Lower leg skin (tissue), 4 donors: Measurements from ENCODE around the gene MMP11. TPM values are rescaled to one million over a fixed set of nuclear protein-coding genes. Genes with fewer than 3 reads are reported as not detected.

ENCODE experiments used
- DNase-seq, 2 donors: peaks; one replicate each; pipeline ENCODE4 v3.0.0-alpha.2; 2019; ENCODE audit warnings: low spot score in 2 of 2
- H3K4me3 ChIP-seq: fragments of 200-600 bp; sonication (generic); 2 replicates; pipeline ENCODE4 v1.5.1; 2017; ENCODE audit warnings: mild to moderate bottlenecking, low read depth; ENCODE audit not compliant: poor library complexity, severe bottlenecking
- POLR2A ChIP-seq, 2 donors: fragments of 450-650 bp; IDR thresholded peaks; one replicate each; pipeline ENCODE4 v1.6.1; 2016 to 2017; ENCODE audit warnings: antibody characterized with exemption in 2 of 2, mild to moderate bottlenecking in 1 of 2, moderate library complexity in 1 of 2
- WGBS, 2 donors: methylation state at CpG; one replicate each; pipeline ENCODE4 v1.1.5; 2018; 5-methylcytosine and 5-hydroxymethylcytosine counted together
- intact Hi-C: fragments of 100-400 bp; cut with DNase I; formaldehyde crosslinking; loops from one replicate; pipeline ENCODE4 v1.15.0; 2023; ENCODE audit warnings: low total_unique reads
- total RNA-seq, 4 donors: library from RNA; depleted of rRNA; stranded (reverse); fragments of >200 nt; gene quantifications; one replicate each; pipeline ENCODE4 v1.1.0, GENCODE V29; 2016
- TF ChIP-seq, protein P1 (sequence below), 3 donors: fragments of 450-650 bp; IDR thresholded peaks; one replicate each; pipeline ENCODE4 v1.5.1; 2016; ENCODE audit warnings: antibody characterized with exemption in 3 of 3, mild to moderate bottlenecking in 3 of 3, moderate library complexity in 2 of 3

The MMP11 gene
- total RNA-seq, 4 donors from 2014 or later, result 0.51 to 2.7 (median 1.9) TPM

DNA sequence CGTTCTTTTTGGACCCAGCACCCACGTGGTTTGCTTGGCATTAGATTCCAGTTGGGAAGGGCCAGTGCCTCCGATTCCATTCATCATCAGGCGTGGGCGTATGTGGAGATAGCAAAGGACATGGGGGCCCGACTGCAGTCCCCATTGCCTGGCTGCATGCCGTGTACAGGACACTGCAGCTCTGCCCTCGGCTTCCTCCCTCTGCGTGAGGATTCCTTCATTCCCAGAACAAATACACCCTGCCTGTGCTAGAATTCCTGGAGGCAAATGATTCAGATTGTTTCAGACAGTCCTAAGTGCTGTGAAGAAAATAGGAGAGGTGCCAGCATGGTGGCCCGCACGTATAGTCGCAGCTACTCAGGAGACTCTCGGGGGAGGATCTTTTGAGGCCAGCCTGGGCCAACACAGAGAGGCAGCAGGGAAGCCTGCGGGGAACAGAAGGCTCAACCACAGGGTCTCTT is 50.7 kb downstream of the MMP11 start:
- H3K4me3 ChIP-seq, result no peak overlapping the region
- TF ChIP-seq, protein P1, sequence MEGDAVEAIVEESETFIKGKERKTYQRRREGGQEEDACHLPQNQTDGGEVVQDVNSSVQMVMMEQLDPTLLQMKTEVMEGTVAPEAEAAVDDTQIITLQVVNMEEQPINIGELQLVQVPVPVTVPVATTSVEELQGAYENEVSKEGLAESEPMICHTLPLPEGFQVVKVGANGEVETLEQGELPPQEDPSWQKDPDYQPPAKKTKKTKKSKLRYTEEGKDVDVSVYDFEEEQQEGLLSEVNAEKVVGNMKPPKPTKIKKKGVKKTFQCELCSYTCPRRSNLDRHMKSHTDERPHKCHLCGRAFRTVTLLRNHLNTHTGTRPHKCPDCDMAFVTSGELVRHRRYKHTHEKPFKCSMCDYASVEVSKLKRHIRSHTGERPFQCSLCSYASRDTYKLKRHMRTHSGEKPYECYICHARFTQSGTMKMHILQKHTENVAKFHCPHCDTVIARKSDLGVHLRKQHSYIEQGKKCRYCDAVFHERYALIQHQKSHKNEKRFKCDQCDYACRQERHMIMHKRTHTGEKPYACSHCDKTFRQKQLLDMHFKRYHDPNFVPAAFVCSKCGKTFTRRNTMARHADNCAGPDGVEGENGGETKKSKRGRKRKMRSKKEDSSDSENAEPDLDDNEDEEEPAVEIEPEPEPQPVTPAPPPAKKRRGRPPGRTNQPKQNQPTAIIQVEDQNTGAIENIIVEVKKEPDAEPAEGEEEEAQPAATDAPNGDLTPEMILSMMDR (IDR thresholded peaks at IDR 0.05), result no peak
- TF ChIP-seq POLR2A (IDR thresholded peaks at IDR 0.05), result no peak
- intact Hi-C loops, result no loop called here
- no peak for DNase-seq
- 84 to 86% methylated on average over 14 of the region's 14 CpGs for whole genome bisulfite sequencing, 2 donors

DNA sequence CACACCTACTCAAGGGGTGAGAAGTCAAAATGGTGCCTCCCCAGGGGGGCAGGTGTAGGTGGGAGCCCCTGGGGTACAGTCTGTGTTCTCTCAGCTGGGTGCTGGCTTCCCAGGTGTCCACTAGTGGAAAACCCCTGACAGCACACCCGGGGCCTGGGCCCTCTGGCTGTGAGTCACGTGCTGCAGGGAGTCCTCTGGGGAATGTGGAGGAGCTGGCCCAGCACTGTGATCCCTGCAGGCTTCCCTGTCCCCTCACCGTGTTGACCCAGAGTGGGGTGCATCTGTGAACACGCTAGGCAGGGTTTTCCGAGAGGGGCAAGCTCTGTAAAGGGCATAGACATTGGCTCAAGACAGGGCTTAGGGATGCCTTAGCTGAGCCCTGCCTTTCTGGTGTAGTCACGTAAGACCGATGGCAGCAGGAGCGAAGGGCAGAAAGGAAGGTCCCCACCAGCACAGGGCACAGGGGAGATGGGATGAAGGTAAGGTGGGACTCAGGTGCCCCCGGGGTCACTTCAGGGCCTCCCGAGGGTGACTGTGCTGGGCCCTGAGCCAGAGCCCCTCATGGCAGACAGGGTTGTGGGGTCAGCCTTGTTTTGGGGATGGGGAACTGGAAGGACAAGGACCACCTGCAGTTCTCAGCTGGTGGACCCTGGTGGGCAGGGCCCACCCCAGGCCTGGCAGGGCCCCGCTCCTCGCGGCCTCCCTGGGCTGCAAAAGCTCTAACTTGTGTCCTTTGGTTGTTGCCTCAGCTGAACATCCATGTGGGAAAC is 52.0 kb downstream of the MMP11 start:
- no peak for TF ChIP-seq POLR2A (IDR thresholded peaks at IDR 0.05)
- TF ChIP-seq, protein P1 (IDR thresholded peaks at IDR 0.05), result no peak
- WGBS, 2 donors, result 80 to 90% methylated on average over 13 of the region's 13 CpGs
- intact Hi-C loops, result no loop called here

DNA sequence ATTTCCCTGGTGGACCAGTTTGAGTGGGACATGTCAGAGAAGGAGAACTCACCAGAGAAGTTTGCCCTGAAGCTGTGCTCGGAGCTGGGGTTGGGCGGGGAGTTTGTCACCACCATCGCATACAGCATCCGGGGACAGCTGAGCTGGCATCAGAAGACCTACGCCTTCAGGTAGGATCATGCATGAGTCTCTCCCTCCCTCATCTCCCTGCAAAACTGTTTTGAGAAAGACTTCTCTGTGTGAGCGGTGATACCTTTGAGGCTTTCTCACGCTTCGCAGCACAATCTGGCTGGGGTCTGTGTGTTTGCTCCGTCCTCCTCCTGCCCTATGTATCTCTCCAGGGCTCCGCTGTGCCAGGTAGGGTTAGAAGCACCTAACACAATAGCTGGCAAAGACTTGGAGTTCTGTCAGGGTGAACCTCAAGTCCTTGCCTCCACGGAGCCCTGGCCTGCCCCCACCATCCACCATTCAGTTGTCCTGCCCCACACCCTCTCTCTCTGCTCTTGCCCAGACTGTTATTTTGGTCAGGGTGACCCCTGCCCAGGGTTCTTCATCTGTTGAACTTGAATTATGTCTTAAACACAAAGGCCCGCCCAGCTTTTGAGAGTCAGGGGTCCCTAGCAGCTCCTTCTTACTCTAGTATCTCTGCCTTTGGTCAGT is 52.7 kb downstream of the MMP11 start:
- no peak overlapping the region for H3K4me3 ChIP-seq
- no peak for DNase-seq
- TF ChIP-seq, protein P1 (IDR thresholded peaks at IDR 0.05), result no peak
- TF ChIP-seq POLR2A (IDR thresholded peaks at IDR 0.05), result no peak
- 89 to 93% methylated on average over 12 of the region's 12 CpGs for WGBS, 2 donors
- intact Hi-C loops, result no loop called here

More for the DNA sequence above, 52.0 kb downstream of the MMP11 start:
- DNase-seq, result no peak
- H3K4me3 ChIP-seq, result no peak overlapping the region

DNA sequence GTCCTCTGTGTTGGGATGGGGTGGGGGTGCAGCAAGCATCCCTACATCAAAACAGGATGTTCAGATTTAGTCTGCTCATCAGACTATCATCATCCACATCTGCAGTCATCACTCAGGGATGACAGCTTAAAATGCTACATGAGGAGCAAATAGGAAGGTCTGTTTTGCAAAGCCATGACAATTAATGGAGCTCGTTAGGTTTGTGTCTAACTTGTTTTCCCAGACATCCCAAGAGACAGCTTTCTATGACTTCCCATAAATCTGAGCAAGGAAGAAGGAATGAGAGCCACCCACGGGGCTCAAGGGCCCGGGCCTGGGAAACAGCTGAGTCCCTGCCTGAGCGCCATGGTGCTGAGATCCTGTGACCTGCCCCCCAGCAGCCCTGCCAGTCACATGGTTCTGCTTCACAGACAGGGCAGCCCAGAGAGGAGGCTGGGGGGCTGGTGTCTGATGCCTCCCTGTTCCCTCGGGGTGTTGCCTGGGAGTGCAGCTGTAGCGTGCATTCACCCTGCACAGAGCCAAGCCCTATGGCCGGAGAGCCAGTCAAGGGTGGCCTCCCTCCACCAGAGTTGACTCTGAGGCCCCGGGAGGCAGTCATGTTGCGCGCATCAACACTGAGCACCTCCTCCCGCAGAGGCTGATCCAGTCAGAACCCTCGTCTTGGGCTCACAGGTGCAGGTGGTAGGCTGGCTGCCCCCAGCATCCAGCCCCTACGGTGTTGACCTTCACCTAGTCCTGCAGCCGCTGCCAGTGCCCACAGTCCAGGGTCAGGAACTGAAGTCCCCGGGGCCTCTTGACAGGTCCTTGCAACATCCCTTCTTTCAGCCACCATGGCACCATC is 54.1 kb downstream of the MMP11 start:
- 67 to 70% methylated on average over 10 to 11 of the region's 15 CpGs for WGBS, 2 donors
- intact Hi-C loops, result no loop called here
- no peak for TF ChIP-seq POLR2A (IDR thresholded peaks at IDR 0.05)
- TF ChIP-seq, protein P1 (IDR thresholded peaks at IDR 0.05), result no peak
- no peak overlapping the region for H3K4me3 ChIP-seq
- DNase-seq, result no peak

DNA sequence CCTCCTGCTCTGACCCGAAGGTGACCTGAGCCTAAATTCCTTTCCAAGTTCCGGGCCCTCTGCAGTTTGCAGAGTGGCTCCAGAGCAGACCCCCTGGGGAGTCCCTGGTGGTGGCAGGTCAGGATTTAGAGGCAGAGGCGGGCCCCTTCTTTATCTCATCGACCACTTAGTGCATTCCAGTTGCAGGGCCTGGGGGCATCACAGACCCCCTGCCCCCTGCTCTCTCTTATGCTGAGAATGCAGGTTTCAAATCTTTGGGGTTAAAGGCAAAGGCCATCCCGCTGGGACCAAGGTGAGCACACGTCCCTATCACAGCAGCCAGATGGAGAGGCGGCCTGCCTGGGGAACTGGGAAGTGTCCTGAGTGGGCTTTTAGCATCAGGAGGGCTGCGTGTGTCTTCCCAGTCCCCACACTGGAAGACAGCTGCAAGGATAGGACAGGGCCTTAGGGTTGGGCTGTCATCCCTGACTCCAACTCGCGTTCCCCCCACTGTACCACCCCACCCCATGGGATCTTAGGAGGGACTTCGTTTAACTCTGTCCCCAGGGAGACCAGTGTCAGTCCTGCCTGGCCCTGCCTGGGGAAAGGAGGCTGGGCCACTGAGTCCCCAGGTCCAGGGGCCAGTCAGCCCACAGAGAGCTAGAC is 54.8 kb downstream of the MMP11 start:
- intact Hi-C loops, result no loop called here
- H3K4me3 ChIP-seq, result no peak overlapping the region
- DNase-seq, result no peak
- 83 to 87% methylated on average over 10 to 11 of the region's 11 CpGs for WGBS, 2 donors
- no peak for TF ChIP-seq POLR2A (IDR thresholded peaks at IDR 0.05)
- TF ChIP-seq, protein P1 (IDR thresholded peaks at IDR 0.05), result no peak
